ENCODE data around the gene SLC25A29. TPM values are rescaled to one million over a fixed set of nuclear protein-coding genes. Genes with fewer than 3 reads are reported as not detected.

Gene SLC25A29
- total RNA-seq, 1 experiment from 2014 or later: 34.8 TPM

- peak; percentile 16 for DNase-seq (ENCODE audit: extremely low read depth, low read depth)
Measured at GRCh38 chr14:100332797-100333196, 26.6 kb upstream of the SLC25A29 start.

DNA sequence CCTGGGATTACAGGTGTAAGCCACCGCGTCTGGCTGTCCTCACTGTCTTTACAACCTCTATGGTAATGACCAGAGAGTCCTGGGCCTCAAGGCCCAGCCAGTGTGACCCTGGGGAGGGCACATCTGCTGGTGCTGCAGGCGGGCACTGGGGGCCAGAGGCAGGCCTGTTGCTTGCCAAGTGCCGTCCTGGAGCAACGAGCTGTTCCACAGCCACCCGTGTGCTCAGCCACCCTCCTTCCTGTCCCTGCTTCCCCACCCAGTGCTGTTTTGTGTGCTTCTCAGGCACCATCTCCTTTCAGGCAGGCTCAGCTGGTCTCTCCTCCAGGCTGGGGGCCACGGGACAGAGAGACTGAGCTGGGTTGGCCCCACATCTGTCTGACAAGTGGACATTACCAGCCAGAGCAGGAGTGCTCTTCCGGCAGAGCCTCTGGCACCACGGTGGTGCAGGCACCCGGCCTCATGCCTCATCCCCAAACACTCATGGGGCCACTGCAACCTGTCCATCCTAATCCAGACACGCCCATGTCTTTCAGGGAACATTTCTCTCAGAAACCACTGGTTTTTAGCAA, 25.9 kb upstream of the SLC25A29 start:
- no peak for DNase-seq (ENCODE audit: extremely low read depth, low read depth)

- no peak for DNase-seq (ENCODE audit: extremely low read depth, low read depth)
Measured at GRCh38 chr14:100330388-100330931, 24.2 kb upstream of the SLC25A29 start.

- no peak for DNase-seq (ENCODE audit: extremely low read depth, low read depth)
Measured at GRCh38 chr14:100330007-100330344, 23.7 kb upstream of the SLC25A29 start.

- no peak for DNase-seq (ENCODE audit: extremely low read depth, low read depth)
Measured at GRCh38 chr14:100329233-100330006, 23.2 kb upstream of the SLC25A29 start.

DNA sequence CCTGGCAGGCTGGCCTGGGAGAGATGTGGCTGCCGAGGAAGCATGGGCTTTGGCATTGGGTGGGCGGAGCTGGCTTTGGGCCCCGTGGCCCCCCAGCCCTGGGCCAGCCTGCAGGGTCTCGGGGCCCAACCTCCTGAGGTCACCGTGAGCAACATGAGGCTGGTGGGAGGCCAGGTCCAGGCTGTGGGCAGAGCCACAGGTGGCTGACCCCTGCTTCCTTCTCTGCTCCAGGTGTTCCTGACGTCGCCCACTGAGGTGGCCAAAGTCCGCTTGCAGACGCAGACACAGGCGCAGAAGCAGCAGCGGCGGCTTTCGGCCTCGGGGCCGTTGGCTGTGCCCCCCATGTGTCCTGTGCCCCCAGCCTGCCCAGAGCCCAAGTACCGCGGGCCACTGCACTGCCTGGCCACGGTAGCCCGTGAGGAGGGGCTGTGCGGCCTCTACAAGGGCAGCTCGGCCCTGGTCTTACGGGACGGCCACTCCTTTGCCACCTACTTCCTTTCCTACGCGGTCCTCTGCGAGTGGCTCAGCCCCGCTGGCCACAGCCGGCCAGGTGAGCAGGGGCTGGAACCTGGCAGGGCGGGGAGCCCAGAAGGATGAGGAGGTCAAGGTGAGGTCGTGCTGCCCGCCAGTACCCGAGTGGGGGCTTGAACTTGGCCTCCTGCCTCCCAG, 22.4 kb upstream of the SLC25A29 start:
- no peak for DNase-seq (ENCODE audit: extremely low read depth, low read depth)

GRCh38 chr14:100327128-100327527, 20.9 kb upstream of the SLC25A29 start:
- DNase-seq (ENCODE audit: extremely low read depth, low read depth): no peak

GRCh38 chr14:100325958-100326357, 19.7 kb upstream of the SLC25A29 start:
- DNase-seq (ENCODE audit: extremely low read depth, low read depth): no peak

DNA sequence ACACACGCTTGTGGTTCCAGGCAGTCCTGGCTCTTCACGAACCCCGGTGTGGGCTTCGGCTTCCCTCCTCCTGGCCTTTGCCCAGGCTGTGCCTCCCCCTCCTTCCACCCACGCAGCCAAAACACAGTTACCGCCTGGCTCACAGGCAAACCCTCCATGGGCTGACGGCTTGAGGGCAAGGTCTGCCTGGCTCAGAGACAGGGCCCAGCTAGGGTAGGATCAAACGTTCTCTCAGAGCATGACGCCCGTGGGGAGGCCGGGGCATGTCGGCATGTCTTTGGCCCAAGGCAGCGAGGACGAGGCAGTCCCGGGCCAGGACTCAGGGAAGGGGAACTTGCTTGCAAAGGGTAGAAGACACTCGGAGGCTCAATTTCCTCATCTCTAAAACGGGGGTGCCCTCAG, 19.0 kb upstream of the SLC25A29 start:
- no peak for DNase-seq (ENCODE audit: extremely low read depth, low read depth)

DNA sequence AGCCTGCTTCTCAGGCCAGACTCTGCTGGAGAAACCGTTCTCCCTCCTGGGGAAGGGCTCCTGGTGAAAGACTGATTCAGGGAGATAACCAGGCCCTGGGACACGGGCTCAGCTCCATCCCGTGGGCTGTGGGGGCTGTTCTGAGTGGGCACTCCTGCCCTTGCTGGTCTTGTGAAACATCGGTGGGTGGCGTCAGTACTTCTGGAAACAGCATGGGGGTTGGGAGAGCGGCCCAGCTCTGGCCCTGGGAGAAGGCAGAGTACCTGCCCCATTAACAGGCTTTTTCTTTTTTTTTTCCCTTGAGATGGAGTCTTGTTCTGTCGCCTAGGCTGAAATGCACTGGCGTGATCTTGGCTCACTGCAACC, 17.7 kb upstream of the SLC25A29 start:
- no peak for DNase-seq (ENCODE audit: extremely low read depth, low read depth)

- no peak for DNase-seq (ENCODE audit: extremely low read depth, low read depth)
Measured at GRCh38 chr14:100323121-100323941, 17.1 kb upstream of the SLC25A29 start, which contains the start of gene SLC25A47. Gene SLC25A47, plus strand, starts transcription at chr14:100323339. Its CDS starts 76 bp downstream, at chr14:100323415.

DNA sequence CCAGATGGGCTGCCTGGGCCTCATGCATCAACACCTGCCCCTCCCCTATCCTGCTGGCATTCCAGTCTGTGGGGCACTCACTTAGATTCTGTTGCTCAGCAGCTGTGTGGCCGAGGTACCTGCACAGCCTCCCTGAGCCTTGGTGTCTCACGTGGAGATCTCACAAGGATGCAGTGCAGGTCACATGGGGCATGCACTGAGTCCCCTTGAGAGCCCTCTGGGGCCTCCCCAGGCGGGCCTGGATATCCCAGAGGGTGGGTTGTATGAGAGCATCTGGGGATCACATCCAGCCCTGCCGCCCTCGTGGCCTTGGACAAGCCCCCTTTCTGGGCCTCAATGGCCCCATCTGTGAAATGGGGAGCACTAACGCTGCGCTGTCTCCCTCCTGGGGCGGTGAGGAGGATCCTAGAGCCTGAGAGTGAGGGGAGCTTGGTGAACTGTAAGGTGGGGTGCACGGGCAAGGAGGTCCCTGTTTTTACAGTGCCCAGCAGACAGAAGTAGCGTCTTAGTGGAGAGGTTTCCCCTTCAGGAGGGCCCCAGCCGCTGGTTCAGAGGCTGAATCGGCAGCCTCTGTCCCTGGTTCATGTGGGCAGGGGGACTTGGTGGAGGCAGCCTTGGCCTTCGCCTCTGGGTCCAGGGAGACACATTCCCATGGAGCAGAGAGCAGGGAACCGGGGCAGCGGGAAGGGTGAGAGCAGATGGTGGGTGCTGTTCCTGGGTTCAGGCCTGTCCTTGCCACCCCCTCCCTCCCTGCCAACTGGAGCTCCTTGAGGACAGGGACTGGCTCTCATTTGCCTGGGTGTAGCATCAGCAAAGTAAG, 16.1 kb upstream of the SLC25A29 start:
- DNase-seq (ENCODE audit: extremely low read depth, low read depth): no peak

- no peak for DNase-seq (ENCODE audit: extremely low read depth, low read depth)
Measured at GRCh38 chr14:100321473-100322137, 15.4 kb upstream of the SLC25A29 start.

DNA sequence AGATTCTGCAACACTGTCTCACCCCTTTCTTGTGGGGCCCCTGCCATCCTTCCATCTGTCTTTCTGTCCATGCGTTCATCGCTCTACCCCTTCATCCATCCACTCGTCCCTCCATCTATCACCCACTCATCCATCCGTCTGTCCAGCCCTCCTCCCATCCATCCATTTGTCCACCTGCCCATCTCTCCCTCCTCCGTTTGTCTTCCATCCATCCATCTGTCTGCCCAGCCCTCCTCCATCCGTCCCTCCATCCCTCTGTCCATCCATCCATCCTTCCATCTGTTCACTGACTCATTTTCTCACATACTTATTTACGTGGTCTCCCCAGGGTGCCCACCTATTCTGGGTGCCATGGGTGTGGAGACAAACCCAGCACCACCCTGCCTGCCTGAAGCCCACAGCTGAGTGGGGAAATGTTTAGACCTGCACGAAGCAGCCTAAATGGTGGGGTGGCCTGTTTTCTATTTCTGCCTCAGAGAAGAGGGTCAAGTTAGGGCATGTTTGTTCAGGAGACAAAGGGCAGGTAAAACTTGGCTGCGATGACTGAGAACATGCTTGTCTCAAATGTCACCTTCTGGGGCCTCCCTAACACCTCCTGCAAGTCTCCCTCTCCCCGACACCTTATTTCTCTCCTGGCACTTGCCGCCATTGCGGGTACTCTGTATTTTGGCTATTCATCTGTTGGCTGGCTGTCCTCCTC, 14.1 kb upstream of the SLC25A29 start:
- DNase-seq (ENCODE audit: extremely low read depth, low read depth): no peak

DNA sequence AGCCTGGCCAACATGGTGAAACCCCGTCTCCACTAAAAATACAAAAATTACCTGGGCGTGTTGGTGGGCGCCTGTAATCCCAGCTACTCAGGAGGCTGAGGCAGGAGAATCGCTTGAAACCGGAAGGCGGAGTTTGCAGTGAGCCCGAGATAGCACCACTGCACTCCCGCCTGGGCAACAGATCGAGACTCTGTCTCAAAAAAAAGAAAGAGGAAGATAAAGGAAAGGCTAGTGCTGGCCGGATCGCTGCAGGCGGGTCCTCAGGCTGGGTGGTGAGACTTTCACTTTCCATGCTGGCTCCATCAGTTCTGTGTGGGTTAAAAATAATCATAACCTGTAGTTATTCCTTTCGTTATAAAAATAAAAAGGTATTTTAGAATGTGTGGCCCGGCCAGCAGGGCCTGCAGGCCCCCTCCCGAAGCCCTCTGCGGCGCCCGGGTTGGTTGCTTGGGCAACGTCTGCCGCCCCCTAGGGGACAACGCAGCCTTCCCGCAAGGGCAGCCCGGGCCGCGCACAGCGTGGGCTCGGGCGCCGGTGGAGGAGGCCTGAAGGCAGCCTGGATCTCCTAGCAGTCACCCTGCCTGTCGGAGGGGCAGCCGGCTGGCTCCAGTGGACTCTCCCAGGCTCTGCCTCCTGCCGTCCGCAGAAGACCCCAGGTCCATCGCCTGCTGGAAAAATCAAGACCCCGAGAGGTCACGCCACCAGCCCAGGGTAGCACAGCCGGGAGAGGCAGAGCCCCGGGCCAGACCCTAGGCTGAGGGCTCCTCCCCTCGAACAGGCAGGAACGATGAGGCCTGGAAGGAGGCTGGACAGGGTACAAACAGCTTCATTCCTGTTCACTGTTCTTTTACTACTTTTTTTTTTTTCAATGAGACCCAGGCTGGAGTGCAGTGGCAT, 11.9 kb upstream of the SLC25A29 start:
- no peak for DNase-seq (ENCODE audit: extremely low read depth, low read depth)

- no peak for DNase-seq (ENCODE audit: extremely low read depth, low read depth)
Measured at GRCh38 chr14:100317389-100317788, 11.1 kb upstream of the SLC25A29 start.

DNA sequence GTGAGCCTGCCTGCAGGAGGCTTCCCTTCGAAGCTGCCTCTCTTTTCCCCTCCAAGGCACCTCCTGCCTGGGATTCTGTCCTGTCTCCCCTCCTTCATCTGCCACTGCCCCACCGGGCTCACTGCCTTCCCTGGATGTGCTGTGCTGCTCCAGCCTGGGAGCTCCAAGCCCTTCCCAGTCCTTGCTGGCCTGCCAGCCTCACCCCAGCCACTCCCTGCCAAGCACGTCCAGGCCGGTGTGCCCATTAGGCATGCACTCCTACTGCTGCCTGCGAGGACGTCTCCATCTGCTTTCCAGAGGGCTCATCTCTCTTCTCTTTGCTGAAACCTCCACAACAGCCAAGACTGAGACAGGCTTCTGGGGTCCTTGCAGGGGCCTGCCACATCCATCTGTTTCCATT, 8.5 kb upstream of the SLC25A29 start:
- DNase-seq (ENCODE audit: extremely low read depth, low read depth): no peak
